ENCODE measurements around the gene ATG9B.

ATG9B gene

DNA sequence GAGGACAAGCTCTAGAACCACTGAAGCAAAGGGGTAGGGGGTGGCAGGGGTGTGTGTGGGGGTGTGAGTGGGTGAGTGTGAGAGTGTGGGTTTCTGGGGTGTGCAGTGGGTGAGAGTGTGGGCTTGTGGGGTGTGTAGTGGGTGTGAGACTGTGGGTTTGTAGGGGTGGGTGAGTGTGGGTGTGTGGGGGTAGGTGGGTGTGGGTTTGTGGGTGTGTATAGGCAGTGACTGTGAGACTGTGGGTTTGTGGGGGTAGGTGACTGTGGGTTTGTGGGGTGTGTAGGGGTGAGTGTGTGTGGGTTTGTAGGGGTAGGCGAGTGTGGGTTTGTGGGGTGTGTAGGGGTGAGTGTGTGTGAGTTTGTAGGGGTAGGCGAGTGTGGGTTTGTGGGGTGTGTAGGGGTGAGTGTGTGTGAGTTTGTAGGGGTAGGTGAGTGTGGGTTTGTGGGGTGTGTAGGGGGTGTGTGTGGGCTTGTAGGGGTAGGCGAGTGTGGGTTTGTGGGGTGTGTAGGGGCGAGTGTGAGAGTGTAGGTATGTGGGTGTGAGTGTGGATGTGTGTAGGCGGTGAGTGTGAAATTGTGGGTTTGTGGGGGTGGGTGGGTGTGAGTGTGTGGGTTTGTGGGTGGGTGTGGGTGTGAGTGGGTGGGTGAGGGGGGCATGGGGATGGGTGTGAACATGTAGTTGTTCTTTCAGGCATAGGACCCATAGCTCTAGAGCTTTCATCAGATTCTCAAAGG, 24.6 kb downstream of the ATG9B start:
- no peak overlapping the region for H3K4me3 ChIP-seq (ENCODE audit: insufficient read depth, low read depth, low read length)
- 94 to 95% methylated on average over 5 of the region's 5 CpGs for WGBS, 2 experiments

DNA sequence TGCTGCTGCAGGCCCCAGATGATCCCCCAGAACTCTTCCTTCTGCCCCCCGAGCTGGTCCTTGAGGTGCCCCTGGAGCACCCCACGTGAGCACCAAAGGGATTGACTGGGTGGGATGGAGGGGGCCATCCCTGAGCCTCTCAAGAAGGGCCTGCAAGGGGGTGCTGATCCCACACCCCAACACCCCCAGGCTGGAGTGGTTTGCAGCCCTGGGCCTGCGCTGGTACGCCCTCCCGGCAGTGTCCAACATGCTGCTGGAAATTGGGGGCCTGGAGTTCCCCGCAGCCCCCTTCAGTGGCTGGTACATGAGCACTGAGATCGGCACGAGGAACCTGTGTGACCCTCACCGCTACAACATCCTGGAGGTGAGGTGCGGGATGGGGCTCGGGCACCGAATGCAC, 25.3 kb downstream of the ATG9B start:
- H3K36me3 ChIP-seq (ENCODE audit: control insufficient read depth, insufficient read depth, low read length), result no peaks in the 10 kb centered on the region
- 93 to 94% methylated on average over 12 of the region's 12 CpGs for WGBS, 2 experiments
- H3K4me3 ChIP-seq (ENCODE audit: insufficient read depth, low read depth, low read length), result no peak overlapping the region
- H3K27me3 ChIP-seq (ENCODE audit: control insufficient read depth, insufficient read depth, low read length, poor library complexity, severe bottlenecking), result no peaks in the 10 kb centered on the region
- peaks cover 18% of the 10 kb centered on the region for H3K4me1 ChIP-seq (ENCODE audit: control insufficient read depth, insufficient read depth, low read length)
- H3K9me3 ChIP-seq (ENCODE audit: control insufficient read depth, low read length), result no peaks in the 10 kb centered on the region
- no peak overlapping the region for H3K27ac ChIP-seq (ENCODE audit: insufficient read depth, low read depth, low read length, poor library complexity, severe bottlenecking)

More for the DNA sequence above, 24.6 kb downstream of the ATG9B start:
- no peaks in the 10 kb centered on the region for H3K36me3 ChIP-seq (ENCODE audit: control insufficient read depth, insufficient read depth, low read length)
- no peak overlapping the region for H3K27ac ChIP-seq (ENCODE audit: insufficient read depth, low read depth, low read length, poor library complexity, severe bottlenecking)
- H3K27me3 ChIP-seq (ENCODE audit: control insufficient read depth, insufficient read depth, low read length, poor library complexity, severe bottlenecking), result no peaks in the 10 kb centered on the region
- H3K4me1 ChIP-seq (ENCODE audit: control insufficient read depth, insufficient read depth, low read length), result peaks cover 13% of the 10 kb centered on the region
- no peaks in the 10 kb centered on the region for H3K9me3 ChIP-seq (ENCODE audit: control insufficient read depth, low read length)

DNA sequence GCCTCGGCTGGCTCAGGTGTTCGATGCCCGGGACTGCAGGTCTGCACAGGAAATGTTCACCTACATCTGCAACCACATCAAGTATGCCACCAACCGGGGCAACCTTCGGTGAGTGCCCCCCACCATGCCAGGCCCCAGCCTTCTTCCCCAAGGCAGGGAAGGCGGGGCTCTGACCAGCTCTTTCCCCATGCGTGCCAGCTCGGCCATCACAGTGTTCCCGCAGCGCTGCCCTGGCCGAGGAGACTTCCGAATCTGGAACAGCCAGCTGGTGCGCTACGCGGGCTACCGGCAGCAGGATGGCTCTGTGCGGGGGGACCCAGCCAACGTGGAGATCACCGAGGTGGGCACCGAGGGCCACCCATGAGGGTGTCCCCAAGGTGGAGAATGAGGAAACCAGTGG, 26.0 kb downstream of the ATG9B start:
- WGBS, 2 experiments, result 94 to 95% methylated on average over 20 of the region's 20 CpGs

DNA sequence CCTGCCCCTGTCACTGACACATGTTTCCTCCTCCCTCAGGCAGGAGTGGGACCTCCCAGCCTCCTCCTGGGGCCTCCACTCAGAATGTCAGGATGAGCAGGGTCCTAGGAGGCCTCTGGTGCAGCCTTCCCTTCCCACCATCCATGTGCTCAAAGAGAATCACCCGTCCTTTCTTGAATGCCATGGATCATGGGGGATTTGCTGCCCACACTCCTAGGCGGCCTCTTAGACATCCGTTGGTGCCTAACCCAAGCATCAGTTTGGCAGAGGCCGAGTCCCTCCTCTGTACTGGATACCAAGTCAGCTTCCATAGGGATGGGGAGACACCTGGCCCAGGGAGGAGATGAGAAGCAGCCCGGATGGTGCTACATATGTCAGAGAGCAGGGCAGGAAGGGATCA, 26.5 kb downstream of the ATG9B start:
- Histone ChIP-seq H3K27me3 (ENCODE audit: control insufficient read depth, insufficient read depth, low read length, poor library complexity, severe bottlenecking) (no peaks in the 10 kb centered on the region), H3K4me3 (ENCODE audit: insufficient read depth, low read depth, low read length) (no peak overlapping the region), H3K36me3 (ENCODE audit: control insufficient read depth, insufficient read depth, low read length) (no peaks in the 10 kb centered on the region), H3K27ac (ENCODE audit: insufficient read depth, low read depth, low read length, poor library complexity, severe bottlenecking) (no peak overlapping the region), H3K4me1 (ENCODE audit: control insufficient read depth, insufficient read depth, low read length) (peaks cover 29% of the 10 kb centered on the region), H3K9me3 (ENCODE audit: control insufficient read depth, low read length) (no peaks in the 10 kb centered on the region)
- WGBS, 2 experiments, result 96% methylated on average over 5 of the region's 5 CpGs

More for the DNA sequence above, 26.0 kb downstream of the ATG9B start:
- H3K4me3 ChIP-seq (ENCODE audit: insufficient read depth, low read depth, low read length), result no peak overlapping the region
- no peak overlapping the region for H3K27ac ChIP-seq (ENCODE audit: insufficient read depth, low read depth, low read length, poor library complexity, severe bottlenecking)
- no peaks in the 10 kb centered on the region for H3K27me3 ChIP-seq (ENCODE audit: control insufficient read depth, insufficient read depth, low read length, poor library complexity, severe bottlenecking)
- H3K36me3 ChIP-seq (ENCODE audit: control insufficient read depth, insufficient read depth, low read length), result no peaks in the 10 kb centered on the region
- no peaks in the 10 kb centered on the region for H3K9me3 ChIP-seq (ENCODE audit: control insufficient read depth, low read length)
- peaks cover 25% of the 10 kb centered on the region for H3K4me1 ChIP-seq (ENCODE audit: control insufficient read depth, insufficient read depth, low read length)

DNA sequence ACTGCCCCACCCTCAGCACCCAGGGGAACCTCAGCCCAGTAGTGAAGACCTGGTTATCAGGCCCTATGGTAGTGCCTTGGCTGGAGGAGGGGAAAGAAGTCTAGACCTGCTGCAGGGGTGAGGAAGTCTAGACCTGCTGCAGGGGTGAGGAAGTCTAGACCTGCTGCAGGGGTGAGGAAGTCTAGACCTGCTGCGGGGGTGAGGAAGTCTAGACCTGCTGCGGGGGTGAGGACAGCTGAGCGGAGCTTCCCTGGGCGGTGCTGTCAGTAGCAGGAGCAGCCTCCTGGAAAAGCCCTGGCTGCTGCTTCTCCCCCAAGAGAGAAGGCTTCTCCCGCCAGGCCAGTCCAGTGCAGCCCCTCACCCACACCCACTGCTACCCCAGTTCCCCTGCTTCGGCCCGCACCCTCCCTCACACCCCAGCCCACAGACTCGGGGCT, 27.2 kb downstream of the ATG9B start:
- WGBS, 2 experiments, result 88 to 90% methylated on average over 8 of the region's 8 CpGs
- Histone ChIP-seq H3K4me3 (ENCODE audit: insufficient read depth, low read depth, low read length) (no peak overlapping the region), H3K27ac (ENCODE audit: insufficient read depth, low read depth, low read length, poor library complexity, severe bottlenecking) (no peak overlapping the region), H3K4me1 (ENCODE audit: control insufficient read depth, insufficient read depth, low read length) (peaks cover 29% of the 10 kb centered on the region), H3K27me3 (ENCODE audit: control insufficient read depth, insufficient read depth, low read length, poor library complexity, severe bottlenecking) (no peaks in the 10 kb centered on the region), H3K9me3 (ENCODE audit: control insufficient read depth, low read length) (no peaks in the 10 kb centered on the region), H3K36me3 (ENCODE audit: control insufficient read depth, insufficient read depth, low read length) (no peaks in the 10 kb centered on the region)

DNA sequence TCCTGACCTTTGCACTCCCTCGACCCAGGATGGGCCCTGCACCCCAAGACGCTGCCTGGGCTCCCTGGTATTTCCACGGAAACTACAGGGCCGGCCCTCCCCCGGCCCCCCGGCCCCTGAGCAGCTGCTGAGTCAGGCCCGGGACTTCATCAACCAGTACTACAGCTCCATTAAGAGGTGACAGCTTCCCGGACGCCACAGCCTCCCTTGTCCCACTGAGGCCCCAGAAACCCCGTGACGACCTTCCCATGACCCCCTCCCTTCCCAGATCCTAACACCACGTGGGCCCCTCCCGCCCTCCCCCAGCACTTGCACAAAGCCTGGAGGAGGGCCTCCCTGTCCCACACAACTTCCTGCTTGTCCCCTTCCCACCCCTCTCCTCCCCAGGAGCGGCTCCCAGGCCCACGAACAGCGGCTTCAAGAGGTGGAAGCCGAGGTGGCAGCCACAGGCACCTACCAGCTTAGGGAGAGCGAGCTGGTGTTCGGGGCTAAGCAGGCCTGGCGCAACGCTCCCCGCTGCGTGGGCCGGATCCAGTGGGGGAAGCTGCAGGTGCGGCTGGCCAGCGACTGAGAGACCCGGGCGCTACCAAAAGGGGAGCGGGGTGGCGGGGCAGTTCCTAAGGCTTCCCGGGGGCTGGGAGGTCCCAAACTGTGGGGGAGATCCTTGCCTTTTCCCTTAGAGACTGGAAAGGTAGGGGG, 27.8 kb downstream of the ATG9B start:
- Histone ChIP-seq H3K27ac (ENCODE audit: insufficient read depth, low read depth, low read length, poor library complexity, severe bottlenecking) (no peak overlapping the region), H3K4me3 (ENCODE audit: insufficient read depth, low read depth, low read length) (no peak overlapping the region), H3K36me3 (ENCODE audit: control insufficient read depth, insufficient read depth, low read length) (no peaks in the 10 kb centered on the region), H3K4me1 (ENCODE audit: control insufficient read depth, insufficient read depth, low read length) (peaks cover 29% of the 10 kb centered on the region), H3K27me3 (ENCODE audit: control insufficient read depth, insufficient read depth, low read length, poor library complexity, severe bottlenecking) (no peaks in the 10 kb centered on the region), H3K9me3 (ENCODE audit: control insufficient read depth, low read length) (no peaks in the 10 kb centered on the region)
- 65 to 70% methylated on average over 30 of the region's 31 CpGs for WGBS, 2 experiments

DNA sequence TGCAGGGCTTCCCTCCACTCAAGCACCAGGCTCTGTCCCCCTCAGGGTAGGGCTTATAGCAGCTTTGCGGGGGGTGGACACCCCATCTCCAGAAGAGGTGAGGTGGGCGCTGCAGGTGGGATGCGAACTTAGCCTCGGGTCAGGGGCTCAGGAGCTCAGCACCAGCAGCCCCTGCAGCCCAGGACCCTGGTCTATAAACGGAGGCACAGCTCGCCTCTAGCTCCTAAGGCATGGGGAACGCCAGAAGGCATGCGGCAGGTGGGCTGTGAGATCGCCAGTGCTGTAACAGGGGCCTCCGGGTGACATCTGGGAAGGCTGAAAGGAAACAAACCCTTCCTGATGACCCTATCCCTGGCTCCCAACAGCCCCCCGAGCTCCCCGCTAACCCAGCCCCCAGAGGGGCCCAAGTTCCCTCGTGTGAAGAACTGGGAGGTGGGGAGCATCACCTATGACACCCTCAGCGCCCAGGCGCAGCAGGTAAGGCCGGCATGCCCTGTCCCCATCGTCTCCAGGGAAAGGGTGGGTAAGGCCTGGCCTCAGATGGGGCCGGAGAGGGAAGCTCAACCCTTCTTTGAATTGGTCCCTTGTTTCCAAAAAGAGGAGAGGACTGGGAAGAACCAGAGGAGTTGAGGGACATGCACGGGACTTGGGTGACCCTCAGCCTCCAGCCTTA, 29.3 kb downstream of the ATG9B start:
- no peaks in the 10 kb centered on the region for H3K36me3 ChIP-seq (ENCODE audit: control insufficient read depth, insufficient read depth, low read length)
- H3K4me3 ChIP-seq (ENCODE audit: insufficient read depth, low read depth, low read length), result no peak overlapping the region
- 80 to 86% methylated on average over 19 of the region's 19 CpGs for WGBS, 2 experiments
- no peaks in the 10 kb centered on the region for H3K27me3 ChIP-seq (ENCODE audit: control insufficient read depth, insufficient read depth, low read length, poor library complexity, severe bottlenecking)
- H3K4me1 ChIP-seq (ENCODE audit: control insufficient read depth, insufficient read depth, low read length), result peaks cover 29% of the 10 kb centered on the region
- H3K27ac ChIP-seq (ENCODE audit: insufficient read depth, low read depth, low read length, poor library complexity, severe bottlenecking), result no peak overlapping the region
- peaks cover 1% of the 10 kb centered on the region for H3K9me3 ChIP-seq (ENCODE audit: control insufficient read depth, low read length)

DNA sequence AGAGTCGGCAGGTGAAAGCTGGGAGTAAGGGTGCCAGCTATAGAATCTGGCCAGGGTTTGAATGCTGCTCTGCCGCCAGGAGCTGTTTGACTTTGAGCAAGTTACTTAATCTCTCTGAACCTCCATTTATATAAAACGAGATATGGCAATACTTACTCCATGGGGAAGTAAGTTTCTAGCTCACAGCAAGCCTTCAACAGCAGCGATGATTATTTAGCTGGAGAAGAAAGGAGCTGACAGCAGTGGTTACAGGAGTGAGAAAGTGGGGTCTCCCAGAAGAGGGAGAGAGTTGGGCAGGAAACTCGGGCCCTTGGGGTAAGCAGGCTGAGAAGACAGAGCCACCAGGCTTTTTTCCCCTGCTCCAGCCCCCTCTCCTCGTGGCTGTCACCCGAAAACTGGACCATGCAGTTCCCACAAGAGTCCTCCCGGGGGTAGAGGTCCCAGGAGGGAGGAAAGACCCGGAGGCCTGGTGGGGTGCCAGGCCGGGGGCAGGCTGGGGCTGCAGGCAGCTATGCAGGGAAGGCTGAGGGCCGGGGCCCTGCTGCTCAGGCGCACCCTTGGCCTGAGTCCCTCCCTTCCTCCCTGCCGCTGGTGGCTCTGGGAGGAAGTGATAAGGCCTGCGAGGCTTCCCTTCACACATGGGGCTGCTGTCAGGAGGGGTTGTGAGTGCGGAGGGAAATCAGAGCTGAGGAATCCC, 30.0 kb downstream of the ATG9B start:
- Histone ChIP-seq H3K4me1 (ENCODE audit: control insufficient read depth, insufficient read depth, low read length) (peaks cover 29% of the 10 kb centered on the region), H3K27ac (ENCODE audit: insufficient read depth, low read depth, low read length, poor library complexity, severe bottlenecking) (no peak overlapping the region), H3K27me3 (ENCODE audit: control insufficient read depth, insufficient read depth, low read length, poor library complexity, severe bottlenecking) (no peaks in the 10 kb centered on the region), H3K36me3 (ENCODE audit: control insufficient read depth, insufficient read depth, low read length) (no peaks in the 10 kb centered on the region), H3K9me3 (ENCODE audit: control insufficient read depth, low read length) (peaks cover 2% of the 10 kb centered on the region), H3K4me3 (ENCODE audit: insufficient read depth, low read depth, low read length) (no peak overlapping the region)
- WGBS, 2 experiments, result 79 to 81% methylated on average over 14 to 15 of the region's 15 CpGs

DNA sequence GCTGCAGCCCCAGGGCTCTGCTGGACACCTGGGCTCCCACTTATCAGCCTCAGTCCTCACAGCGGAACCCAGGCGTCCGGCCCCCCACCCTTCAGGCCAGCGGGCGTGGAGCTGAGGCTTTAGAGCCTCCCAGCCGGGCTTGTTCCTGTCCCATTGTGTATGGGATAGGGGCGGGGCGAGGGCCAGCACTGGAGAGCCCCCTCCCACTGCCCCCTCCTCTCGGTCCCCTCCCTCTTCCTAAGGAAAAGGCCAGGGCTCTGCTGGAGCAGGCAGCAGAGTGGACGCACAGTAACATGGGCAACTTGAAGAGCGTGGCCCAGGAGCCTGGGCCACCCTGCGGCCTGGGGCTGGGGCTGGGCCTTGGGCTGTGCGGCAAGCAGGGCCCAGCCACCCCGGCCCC, 30.8 kb downstream of the ATG9B start:
- Histone ChIP-seq H3K4me1 (ENCODE audit: control insufficient read depth, insufficient read depth, low read length) (peaks cover 29% of the 10 kb centered on the region), H3K27me3 (ENCODE audit: control insufficient read depth, insufficient read depth, low read length, poor library complexity, severe bottlenecking) (no peaks in the 10 kb centered on the region), H3K36me3 (ENCODE audit: control insufficient read depth, insufficient read depth, low read length) (no peaks in the 10 kb centered on the region), H3K4me3 (ENCODE audit: insufficient read depth, low read depth, low read length) (no peak overlapping the region), H3K9me3 (ENCODE audit: control insufficient read depth, low read length) (peaks cover 2% of the 10 kb centered on the region), H3K27ac (ENCODE audit: insufficient read depth, low read depth, low read length, poor library complexity, severe bottlenecking) (no peak overlapping the region)
- 54 to 55% methylated on average over 14 of the region's 14 CpGs for WGBS, 2 experiments
